Spinal cord (tissue), 10 donors: Measurements from ENCODE around the gene KRTAP2-2. TPM values are rescaled to one million over a fixed set of nuclear protein-coding genes. Genes with fewer than 3 reads are reported as not detected.
"Not testable (repeated sequence)": the region's sequence is repeated elsewhere in the genome, so short reads cannot be mapped to it uniquely, and the experiment has no call there.

Experiments used
- DNase-seq, 6 donors: peaks; one replicate each; pipeline versions ENCODE4 v3.0.0 to v3.0.0-alpha.2; 2013 to 2015; ENCODE audit warnings: low spot score in 6 of 6, low read depth in 4 of 6
- H3K27ac ChIP-seq: one replicate; pipeline ENCODE4 v1.5.1; 2013; ENCODE audit warnings: low read depth, low read length, control low read depth
- H3K27me3 ChIP-seq: one replicate; pipeline ENCODE4 v1.6.1; 2013; ENCODE audit warnings: low read length; ENCODE audit not compliant: control insufficient read depth, insufficient read depth
- H3K36me3 ChIP-seq: one replicate; pipeline ENCODE4 v1.6.1; 2013; ENCODE audit warnings: low read length; ENCODE audit not compliant: control insufficient read depth, insufficient read depth
- H3K4me1 ChIP-seq: one replicate; pipeline ENCODE4 v1.6.1; 2013; ENCODE audit warnings: low read length; ENCODE audit not compliant: control insufficient read depth, insufficient read depth
- H3K4me3 ChIP-seq: one replicate; pipeline ENCODE4 v1.5.1; 2013; ENCODE audit warnings: low read depth, low read length, control low read depth
- H3K9me3 ChIP-seq: one replicate; pipeline ENCODE4 v1.6.1; 2013; ENCODE audit warnings: low read length; ENCODE audit not compliant: control insufficient read depth, insufficient read depth
- WGBS: methylation state at CpG from one replicate; pipeline ENCODE4 v1.1.5; 2013; ENCODE audit warnings: missing lambda C conversion rate; ENCODE audit not compliant: insufficient coverage; 5-methylcytosine and 5-hydroxymethylcytosine counted together
- long read RNA-seq, 4 donors: transcript quantifications; one replicate each; lab custom pipeline, GENCODE V29; 2026
- polyA plus RNA-seq, 2 donors: library from polyadenylated mRNA; unstranded; fragments of 120-200 nt; gene quantifications; one replicate each; pipeline ENCODE4 v1.2.1, GENCODE V29; 2013; ENCODE audit not compliant: insufficient read length in 2 of 2
- total RNA-seq, 2 donors: library from RNA; depleted of rRNA in 1 of 2; stranded (reverse); fragments of 120-200 nt in 1 of 2; fragments of >200 nt in 1 of 2; gene quantifications; one replicate each; pipeline versions ENCODE4 v1.2.3 to v1.2.4, GENCODE V29; 2013 to 2014
- donor health status: healthy.

The KRTAP2-2 gene
- total RNA-seq = not detected
- polyA plus RNA-seq = not detected
- long read RNA-seq, donor 1 = 0 reads
- long read RNA-seq, donor 2 = 0 reads
- long read RNA-seq, donor 3 = 0 reads
- long read RNA-seq, donor 4 = 0 reads

- not testable (repeated sequence) for H3K4me3 ChIP-seq, DNase-seq, H3K9me3 ChIP-seq, H3K36me3 ChIP-seq, H3K4me1 ChIP-seq, H3K27me3 ChIP-seq, H3K27ac ChIP-seq
- WGBS = no CpG with 5 or more reads among the region's 6 CpGs
Observed at GRCh38 chr17:41055130-41055529, at the start of gene KRTAP2-2. Gene KRTAP2-2, minus strand, starts transcription at chr17:41055230. Its CDS starts 19 bp downstream, at chr17:41055211.

- WGBS = no CpG with 5 or more reads among the region's 2 CpGs
Observed at GRCh38 chr17:41104386-41105038, 49.5 kb upstream of the KRTAP2-2 start.

GRCh38 chr17:41103896-41104295 lies 48.9 kb upstream of the KRTAP2-2 start:
- no peaks in the 10 kb centered on the region for H3K9me3 ChIP-seq
- H3K4me1 ChIP-seq = no peaks in the 10 kb centered on the region
- no CpG with 5 or more reads among the region's 1 CpG for WGBS
- H3K36me3 ChIP-seq = no peaks in the 10 kb centered on the region
- no peak for DNase-seq
- no peaks in the 10 kb centered on the region for H3K27me3 ChIP-seq
- no peak overlapping the region for H3K27ac ChIP-seq
- H3K4me3 ChIP-seq = no peak overlapping the region

More at GRCh38 chr17:41104386-41105038, 49.5 kb upstream of the KRTAP2-2 start:
- not testable (repeated sequence) for H3K4me1 ChIP-seq, H3K27ac ChIP-seq, H3K27me3 ChIP-seq, H3K4me3 ChIP-seq, H3K9me3 ChIP-seq, H3K36me3 ChIP-seq, DNase-seq

GRCh38 chr17:41101586-41102259 lies 46.7 kb upstream of the KRTAP2-2 start, which contains the start of gene KRTAP4-16:
Gene KRTAP4-16, minus strand, starts transcription at chr17:41102209. Its CDS starts 0 bp downstream, at chr17:41102209.
- no peak within 1 kb of the TSS for H3K4me3 ChIP-seq
- WGBS = 43% methylated on average over 9 of the region's 10 CpGs
- no peak within 1 kb of the TSS for H3K27ac ChIP-seq
- no peaks in the 10 kb centered on the region for H3K27me3 ChIP-seq
- no peaks in the 10 kb centered on the region for H3K4me1 ChIP-seq
- no peaks in the 10 kb centered on the region for H3K9me3 ChIP-seq
- DNase-seq = no peak
- no peaks in the 10 kb centered on the region for H3K36me3 ChIP-seq

GRCh38 chr17:41099682-41100480 lies 44.9 kb upstream of the KRTAP2-2 start:
- not testable (repeated sequence) for H3K9me3 ChIP-seq, H3K36me3 ChIP-seq, H3K27ac ChIP-seq, DNase-seq, H3K4me3 ChIP-seq, H3K27me3 ChIP-seq, H3K4me1 ChIP-seq
- 100% methylated on average over 1 of the region's 7 CpGs for WGBS

GRCh38 chr17:41098481-41098880 lies 43.5 kb upstream of the KRTAP2-2 start:
- DNase-seq = no peak
- no peaks in the 10 kb centered on the region for H3K27me3 ChIP-seq
- no peak overlapping the region for H3K4me3 ChIP-seq
- no peaks in the 10 kb centered on the region for H3K9me3 ChIP-seq
- H3K4me1 ChIP-seq = no peaks in the 10 kb centered on the region
- H3K36me3 ChIP-seq = no peaks in the 10 kb centered on the region
- no peak overlapping the region for H3K27ac ChIP-seq
- 80% methylated on average over 1 of the region's 6 CpGs for WGBS

- no peak within 1 kb of the TSS for H3K27ac ChIP-seq
- H3K27me3 ChIP-seq = no peaks in the 10 kb centered on the region
- H3K36me3 ChIP-seq = no peaks in the 10 kb centered on the region
- H3K4me3 ChIP-seq = no peak within 1 kb of the TSS
- WGBS = 63% methylated on average over 1 of the region's 4 CpGs
- no peaks in the 10 kb centered on the region for H3K4me1 ChIP-seq
- no peak for DNase-seq
- no peaks in the 10 kb centered on the region for H3K9me3 ChIP-seq
Observed at GRCh38 chr17:41098042-41098441, 43.0 kb upstream of the KRTAP2-2 start, which contains the start of gene KRTAP4-8. Gene KRTAP4-8, minus strand, starts transcription at chr17:41098142. Its CDS starts 58 bp downstream, at chr17:41098084.

GRCh38 chr17:41096055-41096454 lies 41.0 kb upstream of the KRTAP2-2 start:
- Histone ChIP-seq H3K4me3 (no peak overlapping the region), H3K27me3 (no peaks in the 10 kb centered on the region), H3K4me1 (no peaks in the 10 kb centered on the region), H3K9me3 (no peaks in the 10 kb centered on the region), H3K27ac (no peak overlapping the region), H3K36me3 (no peaks in the 10 kb centered on the region)
- no peak for DNase-seq
- WGBS = 76% methylated on average over 3 of the region's 7 CpGs

- not testable (repeated sequence) for H3K27me3 ChIP-seq
Observed at GRCh38 chr17:41088760-41089352, 33.8 kb upstream of the KRTAP2-2 start.

More at GRCh38 chr17:41088760-41089352, 33.8 kb upstream of the KRTAP2-2 start:
- not testable (repeated sequence) for DNase-seq, H3K36me3 ChIP-seq, H3K4me1 ChIP-seq, H3K4me3 ChIP-seq, H3K27ac ChIP-seq, H3K9me3 ChIP-seq
- WGBS = no CpG with 5 or more reads among the region's 4 CpGs
